DOHH2 (cell line): ENCODE results near the gene FARS2.

Experiments used
- H3F3A ChIP-seq: fragments of 200-600 bp; sonication (generic), shearing (Covaris generic); 2 replicates; pipeline ENCODE4 v1.6.0; 2016; ENCODE audit warnings: antibody characterized with exemption, mild to moderate bottlenecking; ENCODE audit not compliant: control insufficient read depth, insufficient read depth
- H3K27ac ChIP-seq: fragments of 200-600 bp; sonication (generic); 2 replicates; pipeline ENCODE4 v1.5.1; 2014; ENCODE audit warnings: low read depth, mild to moderate bottlenecking, low read length, moderate library complexity
- H3K27me3 ChIP-seq: fragments of 200-600 bp; sonication (generic); 2 replicates; pipeline ENCODE4 v1.6.1; 2014; ENCODE audit warnings: mild to moderate bottlenecking, low read length, mixed read lengths; ENCODE audit not compliant: control insufficient read depth
- H3K36me3 ChIP-seq: fragments of 200-600 bp; sonication (generic); 2 replicates; pipeline ENCODE4 v1.6.1; 2014; ENCODE audit warnings: mild to moderate bottlenecking, low read length, moderate library complexity, mixed read lengths; ENCODE audit not compliant: control insufficient read depth
- H3K4me1 ChIP-seq: fragments of 200-600 bp; sonication (generic); 2 replicates; pipeline ENCODE4 v1.6.1; 2014; ENCODE audit warnings: mild to moderate bottlenecking, low read length, mixed read lengths; ENCODE audit not compliant: control insufficient read depth
- H3K4me2 ChIP-seq: fragments of 200-600 bp; sonication (generic); 2 replicates; pipeline ENCODE4 v1.6.0; 2014; ENCODE audit warnings: mild to moderate bottlenecking, low read length, moderate library complexity
- H3K4me3 ChIP-seq: fragments of 200-600 bp; sonication (generic); 2 replicates; pipeline ENCODE4 v1.5.1; 2014; ENCODE audit warnings: mild to moderate bottlenecking, low read length, mixed read lengths
- H3K79me2 ChIP-seq: fragments of 200-600 bp; sonication (generic); 2 replicates; pipeline ENCODE4 v1.6.1; 2014; ENCODE audit warnings: mild to moderate bottlenecking, low read length, mixed read lengths; ENCODE audit not compliant: control insufficient read depth
- H3K9me2 ChIP-seq: fragments of 200-600 bp; sonication (generic); replicated peaks from 2 replicates; pipeline ENCODE4 v1.6.1; 2014; ENCODE audit warnings: mild to moderate bottlenecking, low read length, mixed read lengths; ENCODE audit not compliant: control insufficient read depth
- H3K9me3 ChIP-seq: fragments of 200-600 bp; sonication (generic); 2 replicates; pipeline ENCODE4 v1.6.1; 2014; ENCODE audit warnings: antibody characterized with exemption, low read length, mixed read lengths; ENCODE audit not compliant: control insufficient read depth, insufficient read depth
- H4K20me1 ChIP-seq: fragments of 200-600 bp; sonication (generic); 2 replicates; pipeline ENCODE4 v1.6.0; 2014; ENCODE audit warnings: low read depth, mild to moderate bottlenecking, antibody characterized with exemption, low read length, moderate library complexity; ENCODE audit not compliant: control insufficient read depth, insufficient read depth
- CTCF ChIP-seq: fragments of 200-600 bp; sonication (generic); IDR thresholded peaks from one replicate; pipeline ENCODE4 v1.5.1; 2014; ENCODE audit warnings: antibody characterized with exemption, mild to moderate bottlenecking, low read depth, low read length; ENCODE audit not compliant: poor library complexity, severe bottlenecking
- EZH2phosphoT487 ChIP-seq: fragments of 200-600 bp; sonication (generic); IDR thresholded peaks from 2 replicates; pipeline ENCODE4 v1.6.1; 2017; ENCODE audit warnings: borderline replicate concordance, mild to moderate bottlenecking, antibody characterized with exemption, low read length, moderate library complexity, mixed read lengths

The FARS2 gene

GRCh38 chr6:5752391-5752680 is 491.0 kb downstream of the FARS2 start:
- peaks cover 22% of the 10 kb centered on the region for H3K9me3 ChIP-seq
- no peaks in the 10 kb centered on the region for H3K36me3 ChIP-seq
- H3K9me2 ChIP-seq = no peaks in the 10 kb centered on the region
- H3K27me3 ChIP-seq = no peaks in the 10 kb centered on the region
- no peaks in the 10 kb centered on the region for H4K20me1 ChIP-seq
- H3K4me3 ChIP-seq = no peak overlapping the region
- no peak overlapping the region for H3K27ac ChIP-seq
- no peaks in the 10 kb centered on the region for H3K79me2 ChIP-seq
- 0 out of 2 replicates have a peak, but pooled peaks cover 5% of the 10 kb centered on the region for H3K4me1 ChIP-seq
- H3F3A ChIP-seq = no peaks in the 10 kb centered on the region
- TF ChIP-seq CTCF = no peak
- TF ChIP-seq EZH2phosphoT487 = no peak
- no peak overlapping the region for H3K4me2 ChIP-seq

- Histone ChIP-seq H4K20me1 (no peaks in the 10 kb centered on the region), H3K36me3 (no peaks in the 10 kb centered on the region), H3K4me2 (no peak overlapping the region), H3K4me3 (no peak overlapping the region), H3K79me2 (no peaks in the 10 kb centered on the region), H3K4me1 (0 out of 2 replicates have a peak, but pooled peaks cover 5% of the 10 kb centered on the region), H3K27ac (no peak overlapping the region), H3K27me3 (no peaks in the 10 kb centered on the region), H3F3A (no peaks in the 10 kb centered on the region), H3K9me2 (no peaks in the 10 kb centered on the region), H3K9me3 (peaks cover 22% of the 10 kb centered on the region)
- TF ChIP-seq CTCF (no peak), EZH2phosphoT487 (no peak)
Measured at GRCh38 chr6:5753209-5753608, 491.9 kb downstream of the FARS2 start.

GRCh38 chr6:5754904-5755303 is 493.6 kb downstream of the FARS2 start:
- Histone ChIP-seq H3K4me3 (no peak overlapping the region), H3K4me2 (no peak overlapping the region), H3K9me2 (no peaks in the 10 kb centered on the region), H3K4me1 (0 out of 2 replicates have a peak, but pooled peaks cover 5% of the 10 kb centered on the region), H3K27me3 (no peaks in the 10 kb centered on the region), H3F3A (no peaks in the 10 kb centered on the region), H4K20me1 (no peaks in the 10 kb centered on the region), H3K36me3 (no peaks in the 10 kb centered on the region), H3K27ac (no peak overlapping the region), H3K9me3 (peaks cover 22% of the 10 kb centered on the region), H3K79me2 (no peaks in the 10 kb centered on the region)
- TF ChIP-seq EZH2phosphoT487 = no peak
- TF ChIP-seq CTCF = no peak

GRCh38 chr6:5759571-5759970 is 498.3 kb downstream of the FARS2 start:
- Histone ChIP-seq H3K9me3 (peaks cover 9% of the 10 kb centered on the region; the same call in 1 of the 2 replicates), H3K27ac (no peak overlapping the region), H3K36me3 (no peaks in the 10 kb centered on the region), H3K4me3 (no peak overlapping the region), H3K27me3 (no peaks in the 10 kb centered on the region), H3K4me1 (peaks cover 21% of the 10 kb centered on the region), H3K9me2 (no peaks in the 10 kb centered on the region), H3F3A (peaks cover 2% of the 10 kb centered on the region; the same call in 1 of the 2 replicates), H3K4me2 (no peak overlapping the region), H3K79me2 (no peaks in the 10 kb centered on the region), H4K20me1 (no peaks in the 10 kb centered on the region; the same call in 1 of the 2 replicates)
- TF ChIP-seq EZH2phosphoT487 (no peak), CTCF (no peak)
